Dermis microvascular lymphatic vessel endothelial cell (primary cell): ENCODE data around the gene EPHB1. TPM values are rescaled to one million over a fixed set of nuclear protein-coding genes. Genes with fewer than 3 reads are reported as not detected.

ENCODE experiments used
- DNase-seq, 2 donors: peaks; one replicate each; pipeline versions ENCODE4 v3.0.0 to v3.0.0-alpha.2; 2010; ENCODE audit warnings: low read depth in 2 of 2
- total RNA-seq: library from RNA; depleted of rRNA; stranded (reverse); fragments of >200 nt; gene quantifications from 2 replicates; pipeline ENCODE4 v1.2.1, GENCODE V29; 2014

Gene EPHB1
- total RNA-seq, 1 donor from 2014 or later: 1.4 TPM

DNA sequence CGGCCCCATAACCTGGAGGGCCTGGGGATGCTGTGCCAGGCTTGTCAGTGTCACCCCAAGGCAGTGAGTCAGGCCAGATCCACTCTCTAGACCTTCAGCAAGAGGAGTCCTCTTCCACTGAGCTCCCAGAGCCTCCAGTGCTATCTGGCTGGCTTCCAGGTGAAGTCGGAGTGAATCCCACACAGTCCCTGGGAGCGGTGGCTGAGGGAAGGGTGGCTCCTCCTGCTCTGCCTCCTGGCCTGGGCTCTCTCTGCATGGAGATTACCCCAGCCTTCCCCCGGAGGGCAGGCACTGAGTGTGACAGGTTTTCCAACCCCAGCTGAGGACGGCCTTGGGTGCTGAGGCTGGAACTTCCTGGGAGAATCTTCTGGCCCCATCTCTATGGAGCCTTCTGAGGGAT, 82.7 kb downstream of the EPHB1 start:
- no peak for DNase-seq

DNA sequence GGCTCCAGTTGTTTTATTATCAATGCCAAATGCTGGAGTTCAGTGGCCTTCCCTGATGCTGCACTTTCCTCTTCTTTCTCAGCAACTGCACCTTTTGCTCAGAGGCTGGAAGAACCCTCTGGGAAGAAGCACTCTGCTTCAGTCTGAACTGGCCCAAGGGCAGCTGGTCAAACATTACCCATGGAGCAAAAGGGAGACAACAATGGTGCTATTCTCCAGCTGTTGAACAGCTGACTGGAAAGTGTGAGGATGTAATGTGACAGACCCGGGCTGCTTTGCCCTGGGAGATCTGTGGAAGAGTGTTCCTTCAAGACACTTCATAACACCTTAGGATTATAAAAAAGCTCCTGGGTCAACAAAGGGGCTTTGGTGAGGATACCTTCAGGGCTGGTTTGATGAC, 84.9 kb downstream of the EPHB1 start:
- no peak for DNase-seq

GRCh38 chr3:134880431-134880830, 85.4 kb downstream of the EPHB1 start:
- DNase-seq: no peak

DNA sequence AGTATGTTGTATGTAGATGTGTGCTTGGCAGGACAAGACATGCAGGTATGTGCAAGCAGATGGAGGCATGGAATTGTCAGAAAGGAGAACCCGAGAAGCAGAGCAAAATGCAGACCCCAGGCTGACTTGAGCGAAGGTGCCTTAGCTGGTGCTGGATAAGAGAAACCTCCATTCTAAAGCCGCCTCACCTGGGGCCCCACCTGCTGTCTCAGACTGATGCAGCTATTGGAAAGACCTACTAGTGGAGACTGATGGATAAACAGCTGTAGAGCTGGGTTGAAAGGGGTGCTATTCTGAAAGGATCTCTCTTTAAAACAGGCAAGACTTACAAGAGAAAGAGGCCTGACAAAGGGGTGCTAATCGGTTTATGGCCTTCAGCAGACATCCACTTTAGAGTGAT, 86.2 kb downstream of the EPHB1 start:
- DNase-seq: no peak

- no peak for DNase-seq
These were observed 88.8 kb downstream of the EPHB1 start for GRCh38 chr3:134883697-134884385.

DNA sequence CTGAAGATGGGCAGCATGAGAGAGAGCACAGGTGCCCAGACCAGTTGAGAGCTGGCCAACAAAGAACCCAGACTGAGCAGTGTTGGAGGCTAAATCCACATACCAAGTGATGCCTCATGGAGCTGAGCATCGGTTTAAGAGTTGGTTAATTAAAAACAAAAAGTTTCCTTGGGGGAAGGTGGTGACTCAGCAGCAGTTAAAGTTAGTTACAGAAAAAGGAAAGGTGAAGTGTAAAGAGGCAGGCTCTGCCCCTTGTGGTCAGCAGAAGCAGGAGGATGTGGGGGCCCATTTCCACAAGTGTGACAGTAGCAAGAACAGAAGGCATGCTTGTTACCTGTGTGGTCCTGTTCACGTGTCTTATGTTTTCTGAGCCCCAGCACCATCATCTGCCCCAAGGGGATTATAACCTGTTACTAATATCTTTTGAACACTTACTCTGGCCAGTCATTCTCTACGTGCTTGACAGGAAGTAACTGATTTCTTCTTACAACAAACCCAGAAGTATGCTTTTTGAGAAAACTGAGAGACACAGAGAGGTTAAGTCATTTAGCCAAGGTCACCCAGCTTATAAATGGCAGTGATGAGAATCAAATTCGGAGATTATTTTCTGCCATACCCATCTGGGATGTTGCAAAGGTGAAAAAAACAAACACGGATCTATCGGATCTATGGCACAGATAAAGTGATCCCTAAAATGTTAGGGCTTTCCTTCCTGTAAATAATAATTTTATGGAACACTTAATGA, 91.0 kb downstream of the EPHB1 start:
- no peak for DNase-seq

- DNase-seq: no peak
These were observed 91.9 kb downstream of the EPHB1 start for GRCh38 chr3:134886991-134887390.

GRCh38 chr3:134887536-134887935, 92.5 kb downstream of the EPHB1 start:
- DNase-seq: no peak

GRCh38 chr3:134892326-134892725, 97.3 kb downstream of the EPHB1 start:
- DNase-seq: no peak

DNA sequence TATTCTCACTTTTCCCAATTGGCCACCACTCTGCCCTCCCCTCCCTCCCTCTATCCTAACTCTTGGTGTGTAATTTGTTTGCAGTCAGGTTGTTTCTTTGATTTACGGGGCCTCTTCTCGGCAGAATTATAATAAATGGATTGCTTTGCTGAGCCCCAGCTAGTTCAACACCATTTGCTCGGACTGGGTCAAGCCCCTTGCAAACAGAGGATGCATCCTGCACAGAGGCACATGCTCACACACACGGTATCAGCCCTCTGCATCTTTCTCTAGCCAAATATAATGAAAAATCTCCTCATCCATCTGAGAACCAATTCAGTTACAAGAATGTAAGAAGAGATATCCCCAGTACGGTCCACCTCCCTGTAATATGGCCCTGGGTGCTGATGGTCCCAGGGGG, 97.7 kb downstream of the EPHB1 start:
- no peak for DNase-seq

- DNase-seq: no peak
These were observed 99.5 kb downstream of the EPHB1 start for GRCh38 chr3:134894533-134894932.

DNA sequence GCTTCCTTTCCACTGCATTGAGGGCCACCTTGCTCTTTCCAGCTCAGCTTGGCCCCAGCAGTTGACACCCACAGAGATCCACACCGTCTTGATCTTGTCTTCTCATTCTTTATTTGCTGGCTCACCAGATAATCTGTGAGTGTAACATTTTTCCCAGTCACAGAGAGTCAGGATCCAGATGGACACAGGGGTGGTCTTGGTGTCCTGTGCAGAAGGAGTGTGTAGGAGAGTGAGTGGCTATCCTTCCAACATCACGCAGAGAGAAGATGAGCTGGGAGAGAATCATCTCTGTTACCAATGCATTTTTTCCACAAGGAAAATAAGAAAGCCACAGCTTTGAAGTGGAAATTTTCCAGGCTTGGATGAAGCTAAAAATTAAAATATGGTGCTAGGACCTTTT, 100.1 kb downstream of the EPHB1 start:
- DNase-seq: no peak

DNA sequence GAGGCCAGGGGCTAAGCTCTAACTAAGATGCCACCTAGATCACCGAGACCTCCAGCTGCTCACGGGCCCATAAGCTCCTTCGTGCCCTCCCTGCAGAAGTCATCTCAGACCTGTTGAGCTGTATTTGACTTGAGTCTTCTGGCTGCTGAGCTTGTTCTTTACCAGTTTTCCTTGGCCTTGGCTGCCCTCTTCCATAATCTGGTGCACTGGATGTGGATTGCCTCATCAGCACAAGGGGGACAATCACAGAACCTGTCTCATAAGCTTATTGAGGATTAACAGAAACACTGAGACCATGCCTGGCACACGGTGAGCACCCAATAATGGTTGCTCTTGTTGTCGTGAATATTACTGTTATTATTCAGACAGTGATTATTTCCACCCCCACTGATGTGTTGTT, 101.1 kb downstream of the EPHB1 start:
- no peak for DNase-seq

- DNase-seq: no peak
These were observed 101.6 kb downstream of the EPHB1 start for GRCh38 chr3:134896696-134897095.

DNA sequence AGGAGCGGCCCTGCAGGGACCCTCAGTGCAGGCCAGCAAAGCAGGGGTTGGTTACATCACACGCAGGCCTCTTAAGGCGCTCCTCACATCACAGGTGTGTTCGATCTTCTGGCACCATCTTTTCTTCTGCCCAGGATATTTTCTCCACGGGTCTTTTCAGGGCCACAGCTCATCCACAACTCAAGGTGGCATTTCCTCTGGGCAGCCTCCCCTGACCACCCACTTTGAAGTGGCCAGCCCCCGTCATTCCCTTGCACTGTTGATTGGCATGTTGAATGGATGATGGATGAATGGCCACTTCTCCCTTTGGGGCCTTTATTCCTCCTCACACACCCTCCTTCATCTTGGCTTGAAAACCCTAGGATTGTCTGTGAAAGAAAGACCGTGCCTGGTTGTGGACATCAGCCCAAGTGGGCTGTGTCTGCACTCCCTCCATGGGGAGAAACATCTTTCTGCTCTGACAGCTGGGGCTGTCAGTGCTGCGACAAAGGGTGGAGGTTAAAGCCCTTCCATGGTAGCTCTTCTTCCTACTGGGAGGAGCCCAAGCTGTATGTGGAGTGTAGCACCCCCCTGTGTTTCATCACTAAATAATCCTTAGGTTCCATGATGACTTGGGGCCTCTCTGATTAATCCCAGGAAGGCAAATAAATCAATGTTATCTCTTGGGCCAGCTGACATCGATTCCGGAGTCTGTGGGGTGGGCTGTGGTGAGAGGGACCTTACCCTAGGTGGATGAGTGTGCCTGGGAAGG, 102.5 kb downstream of the EPHB1 start:
- peak; percentile 17 to 20 for DNase-seq

DNA sequence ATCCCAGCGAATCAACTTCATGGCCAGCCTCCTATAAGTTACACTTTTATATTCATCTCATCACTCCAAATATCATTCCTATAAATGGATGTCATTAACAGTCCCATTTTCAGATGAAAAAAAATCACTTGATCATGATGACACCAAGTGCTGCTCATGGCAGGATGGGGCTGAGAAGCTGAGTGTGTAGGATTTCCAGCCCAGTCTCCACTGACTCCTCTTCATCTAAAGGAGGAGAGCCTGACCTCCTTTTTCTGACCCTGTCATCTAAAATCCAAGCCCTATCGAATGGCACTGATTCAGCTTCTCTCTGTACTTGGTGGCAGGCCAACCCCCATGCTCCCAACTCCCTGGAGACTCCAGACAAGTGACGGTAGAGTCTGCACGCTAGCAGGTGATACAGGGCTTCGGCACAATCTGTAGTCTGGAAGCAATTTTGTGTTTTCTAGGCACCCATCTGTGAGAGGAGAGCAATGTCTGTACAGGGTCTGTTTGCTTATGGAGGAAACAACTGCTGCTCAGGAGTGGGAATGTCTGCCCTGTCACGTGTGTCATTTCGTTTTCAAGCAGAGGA, 103.2 kb downstream of the EPHB1 start:
- DNase-seq: no peak

- no peak for DNase-seq
These were observed 104.7 kb downstream of the EPHB1 start for GRCh38 chr3:134899786-134900185.

GRCh38 chr3:134900482-134900881, 105.4 kb downstream of the EPHB1 start:
- DNase-seq: no peak

- no peak for DNase-seq
These were observed 106.4 kb downstream of the EPHB1 start for GRCh38 chr3:134901461-134901860.

DNA sequence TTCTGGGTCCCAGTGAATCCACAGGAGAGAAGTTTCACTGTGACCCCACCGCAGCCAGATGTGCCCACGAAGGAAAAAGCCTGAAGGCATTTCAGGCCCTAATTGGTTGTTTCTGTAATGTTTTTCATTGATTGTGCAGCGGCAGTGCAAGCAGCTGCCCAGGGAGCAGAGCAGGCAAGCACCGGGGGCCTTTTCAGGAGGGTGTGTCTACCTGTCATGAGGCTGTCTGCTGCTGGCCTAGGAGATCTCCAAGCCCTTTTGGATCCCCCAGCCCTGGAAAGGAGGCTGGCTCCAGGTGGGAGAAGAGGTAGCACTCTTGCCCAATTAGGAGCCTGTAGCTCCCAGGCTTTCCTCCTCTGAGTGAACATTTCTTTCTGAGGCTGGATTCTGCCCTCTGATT, 108.8 kb downstream of the EPHB1 start:
- DNase-seq: no peak

GRCh38 chr3:134904241-134904771, 109.2 kb downstream of the EPHB1 start:
- DNase-seq: no peak
